ENCODE data around the gene GABPA.

DNA sequence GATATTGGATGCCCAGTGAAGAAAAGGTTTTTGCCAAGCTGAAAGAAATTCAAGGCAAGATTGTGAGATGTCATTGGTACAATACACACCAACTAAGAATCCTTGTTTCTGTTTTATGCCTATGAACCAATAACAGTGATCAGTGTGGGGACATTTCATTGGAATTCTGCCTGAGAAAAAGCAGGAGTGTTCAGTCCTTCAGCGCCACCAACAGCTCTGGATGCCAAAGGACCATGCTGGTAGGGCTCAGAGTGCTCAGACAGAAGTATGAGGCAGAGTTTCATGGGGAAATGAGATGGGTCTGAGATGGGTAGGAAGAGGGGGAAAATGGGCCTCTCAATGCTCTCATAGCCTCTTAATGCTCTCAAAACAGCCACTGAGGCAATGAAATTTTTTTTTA, 56.5 kb downstream of the GABPA start:
- TF ChIP-seq, protein P1, sequence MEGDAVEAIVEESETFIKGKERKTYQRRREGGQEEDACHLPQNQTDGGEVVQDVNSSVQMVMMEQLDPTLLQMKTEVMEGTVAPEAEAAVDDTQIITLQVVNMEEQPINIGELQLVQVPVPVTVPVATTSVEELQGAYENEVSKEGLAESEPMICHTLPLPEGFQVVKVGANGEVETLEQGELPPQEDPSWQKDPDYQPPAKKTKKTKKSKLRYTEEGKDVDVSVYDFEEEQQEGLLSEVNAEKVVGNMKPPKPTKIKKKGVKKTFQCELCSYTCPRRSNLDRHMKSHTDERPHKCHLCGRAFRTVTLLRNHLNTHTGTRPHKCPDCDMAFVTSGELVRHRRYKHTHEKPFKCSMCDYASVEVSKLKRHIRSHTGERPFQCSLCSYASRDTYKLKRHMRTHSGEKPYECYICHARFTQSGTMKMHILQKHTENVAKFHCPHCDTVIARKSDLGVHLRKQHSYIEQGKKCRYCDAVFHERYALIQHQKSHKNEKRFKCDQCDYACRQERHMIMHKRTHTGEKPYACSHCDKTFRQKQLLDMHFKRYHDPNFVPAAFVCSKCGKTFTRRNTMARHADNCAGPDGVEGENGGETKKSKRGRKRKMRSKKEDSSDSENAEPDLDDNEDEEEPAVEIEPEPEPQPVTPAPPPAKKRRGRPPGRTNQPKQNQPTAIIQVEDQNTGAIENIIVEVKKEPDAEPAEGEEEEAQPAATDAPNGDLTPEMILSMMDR (IDR thresholded peaks at IDR 0.05; ENCODE audit: borderline replicate concordance, extremely low read depth, low read length, poor library complexity, severe bottlenecking) = no peak
- no peak for TF ChIP-seq EZH2 (IDR thresholded peaks at IDR 0.05; ENCODE audit: borderline replicate concordance, low read depth, low read length, severe bottlenecking)

Measured in DND-41 (cell line).